ENCODE data around the gene MRPS7. TPM values are rescaled to one million over a fixed set of nuclear protein-coding genes. Genes with fewer than 3 reads are reported as not detected.

MRPS7 gene
- total and polyA plus RNA-seq, 2 of the 8 experiments (the other 6 are each of a cell fraction or from before 2014, with no cell fraction given): 63.4 to 79.4 TPM

DNA sequence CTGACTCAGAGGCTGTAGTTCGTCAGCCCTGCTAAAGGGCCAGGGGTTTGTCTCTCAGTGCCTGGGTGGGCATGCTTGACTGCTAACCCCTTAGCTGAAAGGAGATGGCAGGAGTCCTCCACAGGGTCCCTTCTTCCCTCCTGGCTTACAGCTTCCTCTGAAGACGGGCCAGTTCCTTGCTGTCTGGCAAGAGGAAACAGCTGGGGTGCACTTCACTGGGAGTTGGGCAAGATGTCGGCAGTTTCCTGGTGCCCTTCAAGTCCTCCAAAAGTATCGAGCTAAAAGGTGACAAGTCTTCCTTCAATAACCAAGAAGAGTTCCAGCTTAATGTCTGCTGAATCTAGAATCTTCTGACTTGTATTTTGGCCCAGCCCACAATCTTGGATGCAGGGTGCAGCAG lies 32.8 kb upstream of the MRPS7 start:
- no peak for FAIRE-seq
- H3K18ac ChIP-seq (ENCODE audit: extremely low read depth, low read length): no peak overlapping the region

More for the DNA sequence above, 32.8 kb upstream of the MRPS7 start:
- Histone ChIP-seq H2AK5ac (ENCODE audit: low read depth, low read length) (no peak overlapping the region), H4K8ac (ENCODE audit: extremely low read depth, insufficient read depth, low read length) (no peak overlapping the region), H3K56ac (replicated peaks; ENCODE audit: insufficient read length, low read depth, low read length) (no peak overlapping the region), H3K4ac (replicated peaks; ENCODE audit: insufficient read length, low read depth, low read length) (no peak overlapping the region), H3K23me2 (ENCODE audit: low read depth, low read length) (no peaks in the 10 kb centered on the region), H3K27me3 (replicated peaks in 1 of 4; ENCODE audit: control insufficient read depth in 3 of 4, extremely low read depth in 1 of 4, insufficient read depth in 3 of 4, low read length in 3 of 4) (no peaks in the 10 kb centered on the region), H3K4me3 (ENCODE audit: extremely low read depth in 1 of 4, insufficient read depth in 2 of 4, low read depth in 3 of 4, low read length in 4 of 4) (no peak overlapping the region), H3K36me3 (ENCODE audit: control insufficient read depth in 2 of 4, insufficient read depth in 4 of 4, low read length in 3 of 4) (peaks cover 16 to 75% (median 61%) of the 10 kb centered on the region in 4 experiments), H3K4me2 (ENCODE audit: insufficient read depth in 1 of 2, low read depth in 2 of 2, low read length in 2 of 2) (no peak overlapping the region), H3K27ac (ENCODE audit: low read depth, low read length) (no peak overlapping the region; the same call in 1 of the 2 replicates), H2BK15ac (ENCODE audit: low read length) (no peak overlapping the region), H3K79me1 (ENCODE audit: low read depth, low read length) (no peaks in the 10 kb centered on the region), H3K9me3 (ENCODE audit: insufficient read depth in 2 of 2, low read depth in 1 of 2, low read length in 1 of 2) (no peaks in the 10 kb centered on the region), H3K23ac (ENCODE audit: insufficient read length) (no peak overlapping the region), H3K14ac (ENCODE audit: insufficient read length) (no peak overlapping the region), H2AFZ (ENCODE audit: low read length) (no peak overlapping the region), H4K20me1 (replicated peaks in 1 of 2; ENCODE audit: control insufficient read depth in 1 of 2, insufficient read depth in 2 of 2, low read length in 2 of 2) (peaks cover 0 to 12% of the 10 kb centered on the region in 2 experiments), H2BK120ac (replicated peaks; ENCODE audit: low read depth, low read length) (no peak overlapping the region), H4K91ac (replicated peaks; ENCODE audit: insufficient read length, low read length) (no peak overlapping the region), H2BK5ac (ENCODE audit: low read depth, low read length) (no peak overlapping the region), H3K9ac (replicated peaks in 1 of 4; ENCODE audit: extremely low read depth in 1 of 4, low read depth in 3 of 4, low read length in 3 of 4) (no peak overlapping the region), H3K79me2 (ENCODE audit: control insufficient read depth in 1 of 2, insufficient read depth in 2 of 2, low read length in 2 of 2) (no peaks in the 10 kb centered on the region), H2BK12ac (ENCODE audit: low read depth, low read length) (no peak overlapping the region), H3K4me1 (replicated peaks in 1 of 4; ENCODE audit: control insufficient read depth in 3 of 4, insufficient read depth in 4 of 4, low read length in 3 of 4) (no peaks in the 10 kb centered on the region), H2BK20ac (ENCODE audit: low read length) (no peak overlapping the region), H4K5ac (ENCODE audit: insufficient read length, low read depth, low read length) (no peak overlapping the region)
- DNase-seq (ENCODE audit: low read depth in 1 of 2, low spot score in 2 of 2): no peak
- ChIA-PET POLR2A (ENCODE audit: partially characterized antibody) (interaction anchor here (0.6 to 2.4 kb wide), 11 partner anchors 9 to 121 kb away, joined by 3 to 17 read pairs (median 5); partner anchors contain the start of genes GGA3, JPT1 and NUP85), CTCF (ENCODE audit: partially characterized antibody) (interaction anchor here (1.1 to 6.9 kb wide), 7 partner anchors 9 to 264 kb away, joined by 3 to 84 read pairs (median 3); partner anchors contain the start of gene MIF4GD)
- TF ChIP-seq KDM5A (IDR thresholded peaks at IDR 0.05; ENCODE audit: low read length): no peak
- no peak for TF ChIP-seq RBBP5 (IDR thresholded peaks at IDR 0.05; ENCODE audit: borderline replicate concordance, low read depth, low read length)
- WGBS, 2 experiments (ENCODE audit: extremely low coverage in 1 of 2, insufficient coverage in 1 of 2, insufficient read length in 1 of 2, insufficient replicate concordance in 2 of 2, low coverage in 1 of 2, low lambda C conversion rate in 2 of 2, missing lambda C conversion rate in 1 of 2): 87% methylated on average over 4 of the region's 4 CpGs; no CpG with 5 or more reads in 1 of the 2 experiments
